Ectodermal cell (in vitro differentiated cells): ENCODE results near the gene POP4.

Experiments used
- H3K27ac ChIP-seq: 2 replicates; pipeline ENCODE4 v1.7.0; 2013; ENCODE audit warnings: mild to moderate bottlenecking, low read depth, low read length; ENCODE audit not compliant: insufficient read depth, poor library complexity, severe bottlenecking
- H3K27me3 ChIP-seq: 2 replicates; pipeline ENCODE4 v1.7.0; 2013; ENCODE audit warnings: mild to moderate bottlenecking, low read length; ENCODE audit not compliant: insufficient read depth, control insufficient read depth, poor library complexity, severe bottlenecking
- H3K36me3 ChIP-seq: one replicate; pipeline ENCODE4 v1.7.0; 2013; ENCODE audit warnings: low read length; ENCODE audit not compliant: control insufficient read depth, insufficient read depth
- H3K4me1 ChIP-seq: one replicate; pipeline ENCODE4 v1.7.0; 2013; ENCODE audit warnings: low read length; ENCODE audit not compliant: control insufficient read depth, insufficient read depth
- H3K4me3 ChIP-seq: 2 replicates; pipeline ENCODE4 v1.7.0; 2013; ENCODE audit warnings: low read depth, low read length, control low read depth; ENCODE audit not compliant: insufficient read depth
- H3K9me3 ChIP-seq: 2 replicates; pipeline ENCODE4 v1.7.0; 2013; ENCODE audit warnings: mild to moderate bottlenecking, low read length, moderate library complexity; ENCODE audit not compliant: control insufficient read depth
- WGBS, 2 experiments: methylation state at CpG; one replicate each; pipeline ENCODE4 v1.1.7; 2013; ENCODE audit warnings: missing lambda C conversion rate in 2 of 2; 5-methylcytosine and 5-hydroxymethylcytosine counted together

The POP4 gene

GRCh38 chr19:29591670-29592069, 14.4 kb upstream of the POP4 start:
- no peak overlapping the region for H3K27ac ChIP-seq
- no peak overlapping the region for H3K4me3 ChIP-seq
- H3K36me3 ChIP-seq = no peaks in the 10 kb centered on the region
- H3K27me3 ChIP-seq = peaks cover 8% of the 10 kb centered on the region
- H3K9me3 ChIP-seq = no peaks in the 10 kb centered on the region
- 85 to 93% methylated on average over 3 of the region's 3 CpGs for WGBS, 2 experiments
- H3K4me1 ChIP-seq = peaks cover 10% of the 10 kb centered on the region

- WGBS, 2 experiments = 87 to 91% methylated on average over 6 of the region's 6 CpGs
- Histone ChIP-seq H3K27me3 (peaks cover 3% of the 10 kb centered on the region), H3K27ac (no peak overlapping the region), H3K36me3 (no peaks in the 10 kb centered on the region), H3K9me3 (no peaks in the 10 kb centered on the region), H3K4me3 (no peak overlapping the region), H3K4me1 (peaks cover 12% of the 10 kb centered on the region)
These were observed 12.2 kb upstream of the POP4 start for GRCh38 chr19:29593869-29594268.

- Histone ChIP-seq H3K4me1 (peaks cover 12% of the 10 kb centered on the region), H3K27ac (no peak overlapping the region), H3K9me3 (no peaks in the 10 kb centered on the region), H3K27me3 (peaks cover 3% of the 10 kb centered on the region), H3K36me3 (no peaks in the 10 kb centered on the region), H3K4me3 (no peak overlapping the region)
- 13 to 19% methylated on average over 10 of the region's 10 CpGs for whole genome bisulfite sequencing, 2 experiments
These were observed 9.9 kb upstream of the POP4 start for GRCh38 chr19:29596080-29596727.

- WGBS, 2 experiments = 52 to 55% methylated on average over 9 of the region's 9 CpGs
- peaks cover 3% of the 10 kb centered on the region for H3K27me3 ChIP-seq
- no peak overlapping the region for H3K27ac ChIP-seq
- no peaks in the 10 kb centered on the region for H3K9me3 ChIP-seq
- H3K4me1 ChIP-seq = peaks cover 12% of the 10 kb centered on the region
- H3K36me3 ChIP-seq = no peaks in the 10 kb centered on the region
- no peak overlapping the region for H3K4me3 ChIP-seq
These were observed 9.1 kb upstream of the POP4 start for GRCh38 chr19:29596885-29597525.

- Histone ChIP-seq H3K27me3 (peaks cover 3% of the 10 kb centered on the region), H3K27ac (no peak overlapping the region), H3K4me1 (peaks cover 12% of the 10 kb centered on the region), H3K36me3 (no peaks in the 10 kb centered on the region), H3K4me3 (no peak overlapping the region), H3K9me3 (no peaks in the 10 kb centered on the region)
- 86 to 88% methylated on average over 7 of the region's 7 CpGs for WGBS, 2 experiments
These were observed 8.0 kb upstream of the POP4 start for GRCh38 chr19:29598036-29598435.

- H3K4me3 ChIP-seq = no peak overlapping the region
- H3K36me3 ChIP-seq = no peaks in the 10 kb centered on the region
- no peaks in the 10 kb centered on the region for H3K9me3 ChIP-seq
- H3K27me3 ChIP-seq = peaks cover 3% of the 10 kb centered on the region
- no peak overlapping the region for H3K27ac ChIP-seq
- H3K4me1 ChIP-seq = peaks cover 12% of the 10 kb centered on the region
- WGBS, 2 experiments = 89 to 93% methylated on average over 3 of the region's 3 CpGs
These were observed 7.6 kb upstream of the POP4 start for GRCh38 chr19:29598496-29598895.

- H3K4me1 ChIP-seq = peaks cover 11% of the 10 kb centered on the region
- WGBS, 2 experiments = 80 to 86% methylated on average over 5 of the region's 5 CpGs
These were observed 2.8 kb upstream of the POP4 start for GRCh38 chr19:29603308-29603707.

GRCh38 chr19:29606420-29606747, 301 bp downstream of the POP4 start:
- no peaks in the 10 kb centered on the region for H3K9me3 ChIP-seq
- no peaks in the 10 kb centered on the region for H3K27me3 ChIP-seq
- WGBS, 2 experiments = 5 to 6% methylated on average over 12 of the region's 12 CpGs
- H3K4me1 ChIP-seq = peaks cover 11% of the 10 kb centered on the region
- H3K36me3 ChIP-seq = peaks cover 4% of the 10 kb centered on the region
- no peak overlapping the region for H3K27ac ChIP-seq
- peak overlapping the region; percentile 96 for H3K4me3 ChIP-seq

More at GRCh38 chr19:29603308-29603707, 2.8 kb upstream of the POP4 start:
- H3K27me3 ChIP-seq = no peaks in the 10 kb centered on the region
- H3K9me3 ChIP-seq = no peaks in the 10 kb centered on the region
- H3K4me3 ChIP-seq = no peak overlapping the region
- H3K27ac ChIP-seq = no peak overlapping the region
- no peaks in the 10 kb centered on the region for H3K36me3 ChIP-seq

- H3K27me3 ChIP-seq = no peaks in the 10 kb centered on the region
- 94 to 95% methylated on average over 11 of the region's 11 CpGs for WGBS, 2 experiments
- peaks cover 11% of the 10 kb centered on the region for H3K4me1 ChIP-seq
- H3K27ac ChIP-seq = no peak overlapping the region
- no peaks in the 10 kb centered on the region for H3K9me3 ChIP-seq
- H3K4me3 ChIP-seq = no peak overlapping the region
- peaks cover 22% of the 10 kb centered on the region for H3K36me3 ChIP-seq
These were observed 3.6 kb downstream of the POP4 start for GRCh38 chr19:29609636-29610035.

- Histone ChIP-seq H3K27ac (no peak overlapping the region), H3K27me3 (no peaks in the 10 kb centered on the region), H3K4me1 (peaks cover 7% of the 10 kb centered on the region), H3K9me3 (no peaks in the 10 kb centered on the region), H3K36me3 (peaks cover 25% of the 10 kb centered on the region), H3K4me3 (no peak overlapping the region)
- WGBS, 2 experiments = 90 to 92% methylated on average over 22 of the region's 22 CpGs
These were observed 4.1 kb downstream of the POP4 start for GRCh38 chr19:29610213-29610573.
